ENCODE measurements around the gene SPECC1.

DNA sequence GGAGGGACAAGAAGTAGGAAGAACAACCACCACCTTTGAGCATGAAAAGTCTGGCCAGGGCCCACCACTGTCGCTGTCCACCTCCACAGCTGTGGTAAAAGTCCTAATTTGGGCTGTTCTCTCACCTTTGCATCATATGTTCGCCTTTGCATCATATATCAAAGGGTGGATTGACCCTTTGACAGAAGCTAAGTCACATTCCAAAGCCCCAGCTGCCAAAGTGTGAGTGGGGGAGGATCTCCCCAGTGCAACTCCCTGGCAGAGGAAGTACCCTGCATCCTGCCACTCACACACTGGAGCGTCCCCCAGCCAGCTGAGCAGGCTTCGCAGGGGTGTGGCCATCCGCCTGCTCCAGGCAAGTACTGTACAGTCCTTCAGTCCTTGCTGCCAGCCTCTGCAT lies 12.7 kb upstream of the SPECC1 start:
- TF ChIP-seq, protein P1, sequence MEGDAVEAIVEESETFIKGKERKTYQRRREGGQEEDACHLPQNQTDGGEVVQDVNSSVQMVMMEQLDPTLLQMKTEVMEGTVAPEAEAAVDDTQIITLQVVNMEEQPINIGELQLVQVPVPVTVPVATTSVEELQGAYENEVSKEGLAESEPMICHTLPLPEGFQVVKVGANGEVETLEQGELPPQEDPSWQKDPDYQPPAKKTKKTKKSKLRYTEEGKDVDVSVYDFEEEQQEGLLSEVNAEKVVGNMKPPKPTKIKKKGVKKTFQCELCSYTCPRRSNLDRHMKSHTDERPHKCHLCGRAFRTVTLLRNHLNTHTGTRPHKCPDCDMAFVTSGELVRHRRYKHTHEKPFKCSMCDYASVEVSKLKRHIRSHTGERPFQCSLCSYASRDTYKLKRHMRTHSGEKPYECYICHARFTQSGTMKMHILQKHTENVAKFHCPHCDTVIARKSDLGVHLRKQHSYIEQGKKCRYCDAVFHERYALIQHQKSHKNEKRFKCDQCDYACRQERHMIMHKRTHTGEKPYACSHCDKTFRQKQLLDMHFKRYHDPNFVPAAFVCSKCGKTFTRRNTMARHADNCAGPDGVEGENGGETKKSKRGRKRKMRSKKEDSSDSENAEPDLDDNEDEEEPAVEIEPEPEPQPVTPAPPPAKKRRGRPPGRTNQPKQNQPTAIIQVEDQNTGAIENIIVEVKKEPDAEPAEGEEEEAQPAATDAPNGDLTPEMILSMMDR (IDR thresholded peaks at IDR 0.05; ENCODE audit: low read length) = no peak
- TF ChIP-seq EZH2 (IDR thresholded peaks at IDR 0.05; ENCODE audit: borderline replicate concordance, low read length) = no peak

All from OCI-LY1 (cell line).